ENCODE data around the gene TPSAB1.

Gene TPSAB1

DNA sequence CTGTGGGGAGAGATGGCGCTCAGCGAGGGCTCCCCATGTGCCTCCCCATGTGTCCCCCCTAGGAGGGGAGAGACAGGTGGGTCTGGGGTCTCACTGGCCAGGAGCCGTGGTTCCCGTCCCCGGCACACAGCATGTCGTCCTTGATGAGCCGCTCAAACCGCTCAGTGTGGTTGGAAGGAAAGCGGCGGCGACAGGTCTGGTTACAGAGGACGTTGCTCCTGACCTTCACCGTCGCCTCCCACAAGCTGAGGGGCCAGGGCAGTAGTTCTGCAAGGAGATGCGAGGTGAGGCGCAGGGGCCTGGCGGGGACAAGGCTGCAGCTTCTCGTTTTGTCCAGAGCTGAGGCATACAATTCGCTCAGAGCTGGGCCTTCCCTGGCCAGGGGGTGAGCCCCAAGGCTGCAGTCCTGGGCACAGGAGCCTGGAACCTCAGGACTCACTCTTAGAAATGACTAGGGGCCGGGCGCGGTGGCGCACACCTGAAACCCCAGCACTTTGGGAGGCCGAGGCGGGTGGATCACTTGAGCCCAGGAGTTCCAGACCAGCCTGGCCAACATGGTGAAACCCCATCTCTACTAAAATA, 46.1 kb downstream of the TPSAB1 start:
- H3K4me1 Mint-ChIP-seq (ENCODE audit: low read depth), result no peaks in the 10 kb centered on the region
- H3K36me3 Mint-ChIP-seq (ENCODE audit: low read depth), result no peaks in the 10 kb centered on the region
- peaks cover 23% of the 10 kb centered on the region for H3K27me3 Mint-ChIP-seq
- H3K27ac Mint-ChIP-seq, result no peak overlapping the region
- H3K9me3 Mint-ChIP-seq, result no peaks in the 10 kb centered on the region
- no peak overlapping the region for H3K4me3 Mint-ChIP-seq

- Mint-ChIP-seq H3K27ac (no peak overlapping the region), H3K9me3 (no peaks in the 10 kb centered on the region), H3K36me3 (ENCODE audit: low read depth) (no peaks in the 10 kb centered on the region), H3K27me3 (peaks cover 29% of the 10 kb centered on the region), H3K4me3 (no peak overlapping the region), H3K4me1 (ENCODE audit: low read depth) (no peaks in the 10 kb centered on the region)
These were observed 47.6 kb downstream of the TPSAB1 start for GRCh38 chr16:1287982-1288670.

DNA sequence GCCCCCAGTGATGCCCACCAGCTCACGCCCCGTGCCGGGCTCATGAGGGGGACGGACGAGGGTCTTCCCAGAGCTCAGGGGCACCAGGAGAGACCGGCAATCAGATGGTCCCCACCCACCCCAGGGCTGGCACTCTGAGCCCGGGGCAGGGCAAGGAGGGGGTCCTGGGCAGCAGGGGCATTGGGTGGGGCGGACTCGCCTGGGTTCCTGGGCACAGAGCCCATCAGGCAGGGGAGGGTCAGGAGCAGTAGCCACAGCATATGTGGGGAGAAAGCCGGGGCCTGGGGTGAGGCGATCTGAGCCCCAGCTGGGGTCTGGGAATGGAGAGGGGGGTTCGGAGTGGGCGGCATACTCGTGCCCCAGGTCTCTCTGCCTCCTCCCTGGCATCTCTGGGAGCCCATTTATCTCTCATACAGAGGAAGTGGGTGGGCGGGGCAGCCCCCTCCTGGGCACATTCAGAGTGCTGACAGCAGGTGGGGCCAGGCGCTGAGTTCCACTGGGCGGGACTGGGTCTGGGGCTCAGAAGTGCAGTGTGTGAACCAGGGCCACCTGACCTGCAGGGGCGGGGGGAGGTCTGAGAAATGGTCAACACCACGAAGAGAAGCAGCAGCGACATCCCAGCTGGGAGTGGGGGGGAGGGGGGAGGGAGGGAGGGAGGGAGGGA, 48.4 kb downstream of the TPSAB1 start:
- Mint-ChIP-seq H3K9me3 (no peaks in the 10 kb centered on the region), H3K27me3 (peaks cover 32% of the 10 kb centered on the region), H3K36me3 (ENCODE audit: low read depth) (no peaks in the 10 kb centered on the region), H3K4me1 (ENCODE audit: low read depth) (no peaks in the 10 kb centered on the region), H3K4me3 (no peak overlapping the region), H3K27ac (no peak overlapping the region)

- Mint-ChIP-seq H3K4me1 (ENCODE audit: low read depth) (no peaks in the 10 kb centered on the region), H3K36me3 (ENCODE audit: low read depth) (no peaks in the 10 kb centered on the region), H3K4me3 (no peak overlapping the region), H3K27me3 (peaks cover 35% of the 10 kb centered on the region), H3K9me3 (no peaks in the 10 kb centered on the region), H3K27ac (no peak overlapping the region)
These were observed 49.0 kb downstream of the TPSAB1 start for GRCh38 chr16:1289477-1289866.

DNA sequence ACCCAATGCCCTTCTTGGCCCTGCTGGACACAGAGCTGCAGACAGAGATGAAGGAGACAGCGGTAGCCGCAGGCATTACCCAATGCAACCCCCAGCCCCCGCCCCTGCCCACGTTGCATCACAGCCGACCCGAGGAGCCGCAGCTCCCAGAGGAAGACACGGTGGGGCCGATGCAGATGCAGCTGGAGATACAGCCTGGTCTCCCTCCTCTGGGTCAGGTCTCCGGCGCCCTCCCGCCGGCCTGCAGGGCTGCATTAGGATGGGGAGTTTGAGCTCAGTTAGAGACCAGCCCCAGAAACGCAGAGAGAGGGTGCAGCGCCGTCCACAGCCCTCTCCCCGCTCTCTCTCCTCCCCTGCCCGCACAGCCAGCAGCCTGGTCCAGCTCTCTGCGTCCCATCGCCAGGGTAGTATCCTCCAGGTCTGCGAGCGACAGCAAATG, 49.6 kb downstream of the TPSAB1 start:
- no peak overlapping the region for H3K4me3 Mint-ChIP-seq
- no peak overlapping the region for H3K27ac Mint-ChIP-seq
- peaks cover 36% of the 10 kb centered on the region for H3K27me3 Mint-ChIP-seq

GRCh38 chr16:1290860-1291575, 50.5 kb downstream of the TPSAB1 start:
- Mint-ChIP-seq H3K36me3 (ENCODE audit: low read depth) (no peaks in the 10 kb centered on the region), H3K4me1 (ENCODE audit: low read depth) (no peaks in the 10 kb centered on the region)

More for the DNA sequence above, 49.6 kb downstream of the TPSAB1 start:
- H3K4me1 Mint-ChIP-seq (ENCODE audit: low read depth), result no peaks in the 10 kb centered on the region
- H3K9me3 Mint-ChIP-seq, result no peaks in the 10 kb centered on the region
- no peaks in the 10 kb centered on the region for H3K36me3 Mint-ChIP-seq (ENCODE audit: low read depth)

DNA sequence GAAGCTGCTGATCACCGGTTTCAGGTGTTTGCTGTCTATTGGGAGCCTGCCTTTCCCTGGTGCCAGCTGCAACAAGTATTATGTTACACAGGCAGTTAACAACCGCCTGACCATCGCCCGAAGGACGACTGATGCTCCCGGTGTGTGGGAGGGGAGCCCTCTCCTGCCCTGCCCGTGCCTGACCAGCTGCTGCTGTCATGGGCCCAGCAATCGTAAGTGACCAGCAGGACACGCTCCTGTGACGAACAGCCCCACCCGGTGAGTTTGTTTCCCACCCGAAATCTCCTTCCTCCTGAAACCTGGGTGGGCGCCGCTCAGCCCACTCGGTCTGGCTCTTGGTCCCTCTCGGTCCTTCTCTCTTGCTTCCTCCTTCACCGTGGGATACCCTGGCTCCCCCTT, 51.1 kb downstream of the TPSAB1 start:
- H3K4me1 Mint-ChIP-seq (ENCODE audit: low read depth), result no peaks in the 10 kb centered on the region
- H3K9me3 Mint-ChIP-seq, result no peaks in the 10 kb centered on the region
- no peak overlapping the region for H3K4me3 Mint-ChIP-seq
- no peak overlapping the region for H3K27ac Mint-ChIP-seq
- no peaks in the 10 kb centered on the region for H3K36me3 Mint-ChIP-seq (ENCODE audit: low read depth)
- H3K27me3 Mint-ChIP-seq, result peaks cover 40% of the 10 kb centered on the region

More at GRCh38 chr16:1290860-1291575, 50.5 kb downstream of the TPSAB1 start:
- Mint-ChIP-seq H3K4me3 (no peak overlapping the region), H3K9me3 (no peaks in the 10 kb centered on the region), H3K27ac (no peak overlapping the region), H3K27me3 (peaks cover 40% of the 10 kb centered on the region)
